Measurements from ENCODE around the gene STPG2. TPM values are rescaled to one million over a fixed set of nuclear protein-coding genes. Genes with fewer than 3 reads are reported as not detected.

Gene STPG2
- total and polyA plus RNA-seq, 2 donors (not counting 3 experiments of a cell fraction or from before 2014, with no cell fraction given), result not detected

DNA sequence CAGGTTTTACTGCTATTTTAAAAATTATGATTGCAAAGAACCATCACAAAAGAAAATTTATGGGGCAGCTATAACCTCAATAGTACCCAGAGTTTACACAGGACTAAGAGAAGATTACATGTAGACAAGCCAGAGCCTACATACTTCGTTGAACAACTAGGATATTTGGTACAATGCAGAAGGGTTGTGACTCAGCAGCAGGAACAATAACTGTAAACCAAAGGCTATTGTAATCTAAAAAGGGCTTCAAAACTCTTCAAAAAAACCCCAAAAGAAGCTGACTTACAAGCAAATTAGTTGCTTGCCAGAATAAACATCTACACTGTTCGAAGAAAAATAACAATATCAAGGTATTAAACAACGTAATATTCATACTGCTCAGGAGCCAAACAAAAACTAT is 618.0 kb downstream of the STPG2 start:
- H4K20me1 ChIP-seq (replicated peaks; ENCODE audit: control insufficient read depth, extremely low read depth, insufficient read depth, low read length), result no peaks in the 10 kb centered on the region

DNA sequence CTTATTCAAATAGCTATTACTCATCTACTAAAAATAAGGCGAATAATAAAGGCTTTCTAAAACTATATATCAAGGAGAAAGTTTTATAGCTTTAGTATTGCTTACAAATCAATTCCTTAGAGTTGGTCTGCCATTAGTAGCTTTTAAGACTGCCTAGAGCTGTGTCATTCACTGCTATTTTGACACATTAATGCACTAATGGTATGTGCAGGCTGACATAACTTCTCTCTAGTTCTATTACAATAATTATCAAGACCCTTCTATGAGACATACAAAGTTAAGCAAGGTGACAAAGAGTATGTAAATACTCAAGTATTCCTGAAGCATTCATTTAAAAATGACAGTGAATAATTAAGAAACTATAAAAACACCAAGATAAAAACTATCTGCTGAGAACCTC is 625.3 kb downstream of the STPG2 start:
- dilution Hi-C loops (cut with MboI; ENCODE audit: extremely low pct_ligation_motif_present, low sequenced_read_pairs), result no loop called here
- CTCF ChIA-PET, result no interaction called here

More for the DNA sequence above, 618.0 kb downstream of the STPG2 start:
- peak; percentile 89 for DNase-seq (ENCODE audit: low read depth, low spot score)
- Histone ChIP-seq H3K27ac (ENCODE audit: insufficient read depth, low read depth, low read length) (peak overlapping the region; percentile 52), H3K9ac (replicated peaks; ENCODE audit: extremely low read depth, insufficient read depth, low read length) (peak overlapping the region; percentile 24), H3K9me3 (replicated peaks; ENCODE audit: control insufficient read depth, insufficient read depth, low read length) (no peaks in the 10 kb centered on the region), H3K9me1 (replicated peaks; ENCODE audit: control insufficient read depth, extremely low read depth, insufficient read depth, low read length) (no peaks in the 10 kb centered on the region), H3K79me2 (ENCODE audit: control insufficient read depth, insufficient read depth, low read length) (no peaks in the 10 kb centered on the region), H3K4me1 (ENCODE audit: control insufficient read depth, extremely low read depth, insufficient read depth, low read length) (peaks cover 5% of the 10 kb centered on the region), H3K36me3 (ENCODE audit: control insufficient read depth in 2 of 2, extremely low read depth in 1 of 2, insufficient read depth in 2 of 2, low read length in 2 of 2) (no peaks in the 10 kb centered on the region), H2AFZ (ENCODE audit: low read depth, low read length) (no peak overlapping the region), H3K4me3 (replicated peaks in 1 of 3; ENCODE audit: insufficient read depth in 1 of 3, low read depth in 1 of 3, low read length in 3 of 3) (peak overlapping the region in 1 of 3 experiments; percentile 11), H3K27me3 (ENCODE audit: control insufficient read depth in 2 of 2, insufficient read depth in 2 of 2, low read length in 2 of 2) (no peaks in the 10 kb centered on the region), H3K4me2 (ENCODE audit: insufficient read depth, low read length) (peak overlapping the region; percentile 76)
- peak; percentile 21 for FAIRE-seq
- BruUV-seq (replicated peaks), result no TSS peak
- TF ChIP-seq POLR2A (IDR thresholded peaks at IDR 0.05; ENCODE audit: low read depth, low read length) (no peak), JUN (IDR thresholded peaks at IDR 0.05; ENCODE audit: borderline replicate concordance, insufficient read depth, insufficient read length, low read depth) (peak; percentile 57), FOS (IDR thresholded peaks at IDR 0.05; ENCODE audit: borderline replicate concordance, insufficient read depth, low read length) (peak; percentile 24)
- dilution Hi-C loops (cut with MboI; ENCODE audit: extremely low pct_ligation_motif_present, low sequenced_read_pairs) (no loop called here), intact Hi-C loops (cut with micrococcal nuclease) (loop anchor here (1.0 kb wide), 1 partner anchor 17 kb away; no protein-coding TSS in a partner anchor)
- ChIA-PET CTCF (interaction anchor here (1.0 to 1.8 kb wide), 4 partner anchors 11 to 196 kb away, joined by 3 to 5 read pairs (median 3); no protein-coding TSS in a partner anchor), POLR2A (no interaction called here)

More for the DNA sequence above, 625.3 kb downstream of the STPG2 start:
- intact Hi-C loops (cut with micrococcal nuclease), result no loop called here
- no peak for TF ChIP-seq MAX (IDR thresholded peaks at IDR 0.05; ENCODE audit: insufficient read depth, insufficient read length)
- TF ChIP-seq, protein P1, sequence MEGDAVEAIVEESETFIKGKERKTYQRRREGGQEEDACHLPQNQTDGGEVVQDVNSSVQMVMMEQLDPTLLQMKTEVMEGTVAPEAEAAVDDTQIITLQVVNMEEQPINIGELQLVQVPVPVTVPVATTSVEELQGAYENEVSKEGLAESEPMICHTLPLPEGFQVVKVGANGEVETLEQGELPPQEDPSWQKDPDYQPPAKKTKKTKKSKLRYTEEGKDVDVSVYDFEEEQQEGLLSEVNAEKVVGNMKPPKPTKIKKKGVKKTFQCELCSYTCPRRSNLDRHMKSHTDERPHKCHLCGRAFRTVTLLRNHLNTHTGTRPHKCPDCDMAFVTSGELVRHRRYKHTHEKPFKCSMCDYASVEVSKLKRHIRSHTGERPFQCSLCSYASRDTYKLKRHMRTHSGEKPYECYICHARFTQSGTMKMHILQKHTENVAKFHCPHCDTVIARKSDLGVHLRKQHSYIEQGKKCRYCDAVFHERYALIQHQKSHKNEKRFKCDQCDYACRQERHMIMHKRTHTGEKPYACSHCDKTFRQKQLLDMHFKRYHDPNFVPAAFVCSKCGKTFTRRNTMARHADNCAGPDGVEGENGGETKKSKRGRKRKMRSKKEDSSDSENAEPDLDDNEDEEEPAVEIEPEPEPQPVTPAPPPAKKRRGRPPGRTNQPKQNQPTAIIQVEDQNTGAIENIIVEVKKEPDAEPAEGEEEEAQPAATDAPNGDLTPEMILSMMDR (IDR thresholded peaks at IDR 0.05; ENCODE audit: extremely low read depth in 1 of 2, insufficient read depth in 1 of 2, low read depth in 1 of 2, low read length in 2 of 2), result no peak
- no peak for TF ChIP-seq EZH2 (IDR thresholded peaks at IDR 0.05; ENCODE audit: borderline replicate concordance, low read depth, low read length, severe bottlenecking)
- TF ChIP-seq MYC (IDR thresholded peaks at IDR 0.05; ENCODE audit: low read depth, low read length), result no peak
- no peak for TF ChIP-seq FOS (IDR thresholded peaks at IDR 0.05; ENCODE audit: borderline replicate concordance, insufficient read depth, low read length)
- no peak for TF ChIP-seq POLR2AphosphoS5 (IDR thresholded peaks at IDR 0.05; ENCODE audit: insufficient read depth, low read depth, low read length)
- no peak for TF ChIP-seq GATA2 (IDR thresholded peaks at IDR 0.05; ENCODE audit: insufficient read depth, insufficient read length, low read depth, low read length)
- TF ChIP-seq POLR2A (IDR thresholded peaks at IDR 0.05; ENCODE audit: low read depth, low read length), result no peak
- no peak for TF ChIP-seq JUN (IDR thresholded peaks at IDR 0.05; ENCODE audit: borderline replicate concordance, insufficient read depth, insufficient read length, low read depth)
- POLR2A ChIA-PET, result no interaction called here
- H3K4me3 ChIP-seq (replicated peaks in 1 of 3; ENCODE audit: insufficient read depth in 1 of 3, low read depth in 1 of 3, low read length in 3 of 3), result no peak overlapping the region
- no peak overlapping the region for H3K27ac ChIP-seq (ENCODE audit: insufficient read depth, low read depth, low read length)
- H3K9me1 ChIP-seq (replicated peaks; ENCODE audit: control insufficient read depth, extremely low read depth, insufficient read depth, low read length), result no peaks in the 10 kb centered on the region
- H3K27me3 ChIP-seq (ENCODE audit: control insufficient read depth in 2 of 2, insufficient read depth in 2 of 2, low read length in 2 of 2), result no peaks in the 10 kb centered on the region
- no peaks in the 10 kb centered on the region for H3K9me3 ChIP-seq (replicated peaks; ENCODE audit: control insufficient read depth, insufficient read depth, low read length)
- H2AFZ ChIP-seq (ENCODE audit: low read depth, low read length), result no peak overlapping the region
- no peak overlapping the region for H3K4me2 ChIP-seq (ENCODE audit: insufficient read depth, low read length)
- H4K20me1 ChIP-seq (replicated peaks; ENCODE audit: control insufficient read depth, extremely low read depth, insufficient read depth, low read length), result no peaks in the 10 kb centered on the region
- BruUV-seq (replicated peaks), result no TSS peak
- no peak overlapping the region for H3K9ac ChIP-seq (replicated peaks; ENCODE audit: extremely low read depth, insufficient read depth, low read length)
- DNase-seq (ENCODE audit: low read depth, low spot score), result no peak
- H3K36me3 ChIP-seq (ENCODE audit: control insufficient read depth in 2 of 2, extremely low read depth in 1 of 2, insufficient read depth in 2 of 2, low read length in 2 of 2), result no peaks in the 10 kb centered on the region
- no peaks in the 10 kb centered on the region for H3K79me2 ChIP-seq (ENCODE audit: control insufficient read depth, insufficient read depth, low read length)
- no peak for FAIRE-seq
- no peaks in the 10 kb centered on the region for H3K4me1 ChIP-seq (ENCODE audit: control insufficient read depth, extremely low read depth, insufficient read depth, low read length)

Measured in endothelial cell of umbilical vein (primary cell).